Measurements from ENCODE around the gene NUFIP2.
"Not testable (repeated sequence)": the region's sequence is repeated elsewhere in the genome, so short reads cannot be mapped to it uniquely, and the experiment has no call there.

NUFIP2 gene

GRCh38 chr17:29278692-29279091 lies 15.3 kb downstream of the NUFIP2 start:
- DNase-seq (ENCODE audit: low read depth): no peak

- DNase-seq (ENCODE audit: low read depth): no peak
Observed at GRCh38 chr17:29273924-29274323, 20.0 kb downstream of the NUFIP2 start.

GRCh38 chr17:29271980-29272379 lies 22.0 kb downstream of the NUFIP2 start:
- DNase-seq (ENCODE audit: low read depth): not testable (repeated sequence)

GRCh38 chr17:29263916-29264315 lies 30.0 kb downstream of the NUFIP2 start:
- no peak for DNase-seq (ENCODE audit: low read depth)

- peak; percentile 59 for DNase-seq (ENCODE audit: low read depth)
Observed at GRCh38 chr17:29257756-29258155, 36.2 kb downstream of the NUFIP2 start.

GRCh38 chr17:29256735-29257466 lies 37.0 kb downstream of the NUFIP2 start:
- DNase-seq (ENCODE audit: low read depth): no peak

GRCh38 chr17:29255926-29256522 lies 37.9 kb downstream of the NUFIP2 start:
- DNase-seq (ENCODE audit: low read depth): no peak

GRCh38 chr17:29253037-29253436 lies 40.9 kb downstream of the NUFIP2 start:
- no peak for DNase-seq (ENCODE audit: low read depth)

- DNase-seq (ENCODE audit: low read depth): peak; percentile 63
Observed at GRCh38 chr17:29252101-29252791, 41.7 kb downstream of the NUFIP2 start.

GRCh38 chr17:29251184-29251583 lies 42.8 kb downstream of the NUFIP2 start:
- no peak for DNase-seq (ENCODE audit: low read depth)

DNA sequence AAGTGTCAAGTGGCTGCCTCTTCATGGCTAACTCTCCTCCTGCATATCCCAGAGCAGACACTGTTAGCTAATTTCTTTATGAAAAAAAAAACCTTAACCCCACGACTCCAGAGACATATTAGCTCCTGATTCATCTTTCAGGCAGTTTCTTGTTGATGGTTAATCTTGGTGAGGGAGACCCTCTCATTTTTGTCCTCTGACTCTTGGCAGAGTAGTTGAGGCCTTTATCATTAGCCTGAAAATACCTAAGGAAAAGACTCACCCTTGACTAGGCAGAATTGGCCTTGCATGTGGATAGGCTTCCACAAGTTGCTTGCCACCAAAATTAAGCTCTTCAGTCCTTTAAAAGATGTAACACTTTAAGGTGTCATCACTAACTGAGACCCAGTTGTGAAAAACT lies 43.3 kb downstream of the NUFIP2 start:
- peak; percentile 74 for DNase-seq (ENCODE audit: low read depth)

DNA sequence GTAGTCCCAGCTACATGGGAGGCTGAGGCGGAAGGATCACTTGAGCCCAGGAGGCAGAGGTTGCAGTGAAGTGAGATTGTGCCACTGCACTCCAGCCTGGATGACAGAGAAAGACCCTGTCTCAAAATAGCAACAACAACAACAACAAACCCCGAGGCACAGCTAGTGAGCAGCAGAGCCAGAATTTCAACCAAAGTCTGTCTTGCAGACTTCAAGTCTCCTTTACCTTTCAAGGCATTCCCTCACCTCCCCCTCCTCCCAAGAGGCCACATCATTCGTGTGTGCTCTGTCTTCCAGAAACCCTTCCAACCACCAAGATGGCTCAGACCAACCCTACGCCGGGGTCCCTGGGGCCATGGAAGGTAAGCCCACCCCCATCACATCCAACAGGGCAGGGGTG lies 45.1 kb downstream of the NUFIP2 start:
- no peak for DNase-seq (ENCODE audit: low read depth)

DNA sequence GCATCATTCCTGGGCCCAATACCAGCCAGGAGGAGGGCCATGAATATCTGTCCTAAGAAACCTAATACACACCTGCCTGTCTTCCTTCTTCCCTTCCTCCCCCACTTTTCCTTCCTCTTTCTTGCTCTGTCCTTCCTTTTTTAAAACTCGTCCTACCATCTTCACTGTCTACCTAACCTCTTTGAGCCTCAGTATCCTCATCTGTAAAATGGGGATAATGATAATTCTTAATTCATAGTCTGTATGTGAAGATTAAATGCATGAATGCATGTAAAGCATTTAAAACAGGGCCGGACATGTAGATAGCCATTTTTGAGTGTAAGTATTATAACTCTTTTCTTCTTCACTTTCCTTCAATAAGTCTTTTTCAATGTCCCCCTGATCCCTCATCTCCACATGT lies 46.7 kb downstream of the NUFIP2 start:
- no peak for DNase-seq (ENCODE audit: low read depth)

DNA sequence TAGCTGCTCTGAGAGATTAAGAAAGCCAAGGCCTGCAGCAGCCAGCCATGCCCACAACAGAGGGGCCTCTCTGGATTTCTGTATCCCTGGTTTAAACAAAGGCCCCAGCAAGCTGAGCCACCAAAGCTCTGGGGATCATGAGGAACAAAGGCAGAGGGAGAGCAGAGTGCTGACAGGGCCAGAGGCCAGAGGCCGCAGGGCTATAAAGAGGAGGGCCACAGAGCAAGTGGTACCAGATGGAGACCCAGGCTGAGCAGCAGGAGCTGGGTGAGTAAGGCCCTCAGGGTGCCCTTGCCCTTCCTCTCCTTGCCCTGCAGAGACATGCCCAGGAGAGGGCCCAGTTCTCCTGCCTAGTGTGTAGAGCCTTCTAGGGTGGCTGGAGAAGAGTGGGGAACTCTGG lies 47.3 kb downstream of the NUFIP2 start, which contains the start of gene CRYBA1:
TSS of gene CRYBA1 (plus strand) at position 232 of the 400 bp plus-strand sequence. CDS start at position 237, 5 bp downstream.
- no peak for DNase-seq (ENCODE audit: low read depth)

DNA sequence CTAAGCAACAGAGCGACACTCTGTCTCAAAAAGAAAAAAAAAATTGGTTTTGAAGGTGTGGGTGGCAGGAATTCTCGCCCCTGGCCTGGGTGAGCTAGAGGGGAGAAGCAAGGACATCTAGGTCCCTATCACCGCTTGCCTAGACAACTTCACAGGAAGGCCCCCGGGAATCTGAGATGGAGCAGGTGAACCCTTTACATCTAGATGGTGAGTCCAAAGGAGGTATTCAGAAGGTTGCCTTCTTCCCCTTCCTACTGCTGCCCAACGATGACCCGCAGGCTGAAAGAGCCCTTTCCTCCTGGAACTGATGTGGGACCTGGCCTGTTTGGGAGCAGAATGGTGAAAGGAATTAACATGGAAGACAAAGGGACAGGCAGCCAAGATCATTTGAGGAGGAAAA lies 48.5 kb downstream of the NUFIP2 start:
- DNase-seq (ENCODE audit: low read depth): no peak

- peak; percentile 57 for DNase-seq (ENCODE audit: low read depth)
Observed at GRCh38 chr17:29243792-29244191, 50.2 kb downstream of the NUFIP2 start.

DNA sequence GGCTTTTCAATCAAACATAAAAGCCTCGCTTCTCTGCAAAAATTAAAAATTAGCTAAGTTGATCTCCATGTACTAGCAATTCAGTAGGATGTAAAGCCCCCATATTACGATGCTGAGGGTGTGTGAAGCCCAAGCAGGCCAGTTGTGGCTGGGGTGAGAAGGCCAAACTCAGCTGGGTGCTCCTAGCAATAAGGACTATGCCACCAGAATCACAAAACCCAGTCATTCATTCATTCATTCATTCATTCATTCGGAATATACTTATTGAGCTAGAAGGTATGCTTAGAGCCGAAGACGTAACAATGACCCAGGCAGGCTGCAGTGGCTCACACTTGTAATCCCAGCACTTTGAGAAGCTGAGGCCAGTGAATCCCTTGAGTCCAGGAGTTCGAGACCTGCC lies 51.2 kb downstream of the NUFIP2 start:
- DNase-seq (ENCODE audit: low read depth): no peak

DNA sequence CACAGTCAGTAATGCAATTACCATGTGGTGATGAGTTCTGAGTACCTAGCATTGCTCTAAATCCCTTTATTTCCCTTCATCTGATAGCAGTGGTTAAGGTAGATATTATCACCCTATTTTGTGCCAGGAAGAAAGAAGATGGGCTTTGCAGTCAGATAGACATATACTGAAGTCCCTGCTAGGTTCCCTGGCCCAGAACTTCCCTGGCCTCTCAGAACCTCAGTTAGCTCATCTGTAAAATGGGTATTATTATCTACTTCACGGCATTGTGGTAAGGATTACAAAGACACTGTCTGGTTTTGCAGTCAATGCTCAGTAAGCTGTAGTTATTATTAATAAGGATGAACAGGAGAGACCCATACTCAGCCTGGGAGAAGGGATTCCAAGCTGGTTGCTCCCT lies 51.9 kb downstream of the NUFIP2 start:
- DNase-seq (ENCODE audit: low read depth): no peak

DNA sequence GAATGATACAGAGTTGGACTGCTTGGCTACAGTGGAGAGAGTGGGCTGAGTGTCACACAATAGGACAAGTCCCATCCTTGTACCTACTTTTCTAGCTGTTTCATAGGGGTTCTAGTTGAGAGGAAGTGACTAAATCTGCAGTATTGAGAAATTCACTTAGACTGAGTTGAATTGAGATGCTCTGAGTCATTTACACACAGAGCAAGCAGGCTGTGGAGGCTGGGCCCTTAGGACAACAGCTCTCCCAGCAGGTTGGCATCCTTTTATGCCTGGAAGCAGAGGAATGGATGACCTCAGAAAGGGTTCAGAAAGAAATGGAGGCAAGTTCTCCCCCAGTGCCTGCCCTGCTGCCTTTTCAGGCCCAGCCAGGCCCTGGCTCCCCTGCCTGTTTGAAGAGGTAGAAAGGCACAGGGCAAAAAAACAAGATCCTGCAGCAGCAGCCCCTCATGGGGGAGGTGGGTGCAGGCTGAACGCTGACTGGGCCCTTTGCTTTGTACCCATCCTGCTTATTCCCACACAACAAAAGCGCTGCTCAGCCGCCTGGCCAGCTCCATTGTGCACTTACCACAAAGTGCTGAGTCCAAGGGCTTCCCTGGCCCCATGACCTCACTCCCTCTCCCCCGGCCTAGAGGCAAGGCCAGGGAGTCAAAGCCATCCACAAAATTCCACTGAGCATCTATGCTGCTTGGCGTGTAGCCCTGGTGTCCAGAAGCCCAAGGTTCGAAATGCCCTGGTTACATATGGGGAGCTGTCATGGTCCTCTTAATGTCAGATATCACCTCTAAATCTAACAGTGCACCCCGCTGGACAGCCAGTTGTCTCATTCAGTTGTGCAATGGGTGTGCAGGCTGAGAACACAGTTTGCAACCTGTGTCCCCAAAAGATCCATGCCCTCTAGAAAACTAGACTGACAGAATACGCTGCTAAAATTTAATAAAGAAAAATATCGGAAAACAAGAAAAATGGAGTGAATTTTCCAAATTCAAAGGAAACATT lies 52.7 kb downstream of the NUFIP2 start:
- DNase-seq (ENCODE audit: low read depth): peak; percentile 98

DNA sequence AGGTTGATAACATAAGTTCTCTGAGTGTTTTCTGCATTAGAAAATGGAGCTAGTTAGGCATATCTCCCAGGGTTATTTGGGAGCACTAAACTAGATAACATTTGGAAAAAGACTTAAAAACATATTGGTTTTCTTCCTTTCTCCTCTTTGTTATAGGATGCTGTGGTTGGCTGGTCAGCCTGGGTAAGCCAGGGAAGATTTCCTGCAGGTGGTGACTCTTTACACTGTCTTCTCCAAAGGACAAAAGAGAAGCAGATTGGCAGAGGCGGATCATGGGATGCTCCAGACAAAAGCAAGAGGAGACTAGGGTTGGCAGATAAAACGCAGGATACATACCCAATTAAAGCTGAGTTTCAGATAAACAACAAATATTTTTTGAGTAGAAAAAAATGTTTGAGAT lies 53.5 kb downstream of the NUFIP2 start:
- peak; percentile 34 for DNase-seq (ENCODE audit: low read depth)

GRCh38 chr17:29238133-29238850 lies 55.7 kb downstream of the NUFIP2 start:
- peak; percentile 67 for DNase-seq (ENCODE audit: low read depth)

All from iris pigment epithelial cell (primary cell).